HG02938 (cell line): Measurements from ENCODE around the gene MFSD6L.

ENCODE experiments used
- ATAC-seq: cut with Tn5 transposase; IDR thresholded peaks from one replicate; pipeline ENCODE4 v1.9.1; 2021; ENCODE audit warnings: mild to moderate bottlenecking, moderate library complexity; ENCODE audit not compliant: unreplicated experiment

The MFSD6L gene

GRCh38 chr17:8798846-8799569 lies at the start of gene MFSD6L:
Gene MFSD6L (minus strand): TSS chr17:8799365. CDS start chr17:8799120, 245 bp downstream.
- no peak for ATAC-seq

GRCh38 chr17:8847891-8848290 lies 48.7 kb upstream of the MFSD6L start:
- ATAC-seq, result no peak

GRCh38 chr17:8846768-8847211 lies 47.6 kb upstream of the MFSD6L start:
- no peak for ATAC-seq

GRCh38 chr17:8844229-8845218 lies 45.4 kb upstream of the MFSD6L start:
- ATAC-seq, result no peak

- no peak for ATAC-seq
Measured at GRCh38 chr17:8843344-8843743, 44.2 kb upstream of the MFSD6L start.

- ATAC-seq, result no peak
Measured at GRCh38 chr17:8841844-8842243, 42.7 kb upstream of the MFSD6L start.

GRCh38 chr17:8839410-8839935 lies 40.3 kb upstream of the MFSD6L start:
- no peak for ATAC-seq

- ATAC-seq, result no peak
Measured at GRCh38 chr17:8838551-8839095, 39.5 kb upstream of the MFSD6L start.

GRCh38 chr17:8837563-8838075 lies 38.5 kb upstream of the MFSD6L start:
- no peak for ATAC-seq

- no peak for ATAC-seq
Measured at GRCh38 chr17:8836821-8837562, 37.8 kb upstream of the MFSD6L start.

GRCh38 chr17:8835631-8836364 lies 36.6 kb upstream of the MFSD6L start:
- ATAC-seq, result no peak

- no peak for ATAC-seq
Measured at GRCh38 chr17:8835106-8835505, 35.9 kb upstream of the MFSD6L start.

- ATAC-seq, result no peak
Measured at GRCh38 chr17:8832711-8833352, 33.7 kb upstream of the MFSD6L start.

- ATAC-seq, result no peak
Measured at GRCh38 chr17:8831234-8831849, 32.2 kb upstream of the MFSD6L start.

- no peak for ATAC-seq
Measured at GRCh38 chr17:8830141-8830540, 31.0 kb upstream of the MFSD6L start.

GRCh38 chr17:8829036-8829941 lies 30.1 kb upstream of the MFSD6L start:
- no peak for ATAC-seq

GRCh38 chr17:8828517-8828875 lies 29.3 kb upstream of the MFSD6L start:
- no peak for ATAC-seq
